Esophagus muscularis mucosa (tissue), 4 donors: ENCODE results near the gene IGFL4.

ENCODE experiments used
- CTCF ChIP-seq, 3 experiments: fragments of 200-600 bp in 2 of 3; fragments of 450-650 bp in 1 of 3; sonication (generic) in 2 of 3; IDR thresholded peaks; one replicate each; pipeline ENCODE4 v1.5.1; 2017 to 2019; ENCODE audit warnings: antibody characterized with exemption in 3 of 3, mild to moderate bottlenecking in 2 of 3, moderate library complexity in 1 of 3
- EP300 ChIP-seq: sonication (generic); formaldehyde crosslinking; IDR thresholded peaks from one replicate; pipeline ENCODE4 v1.6.1; 2017; ENCODE audit warnings: antibody characterized with exemption
- POLR2A ChIP-seq: fragments of 450-650 bp; IDR thresholded peaks from one replicate; pipeline ENCODE4 v1.6.1; 2017; ENCODE audit warnings: antibody characterized with exemption, moderate library complexity, mild to moderate bottlenecking, low read depth

GRCh38 chr19:46022431-46023310, 18.1 kb downstream of the IGFL4 start, which contains the start of gene PGLYRP1:
- no peak for TF ChIP-seq EP300
- no peak for TF ChIP-seq POLR2A
- TF ChIP-seq CTCF (IDR thresholded peaks at IDR 0.05) = no peak
